GM21529 (cell line): ENCODE results near the gene HSD17B8.

Source experiments
- ATAC-seq: cut with Tn5 transposase; IDR thresholded peaks from one replicate; pipeline ENCODE4 v1.9.1; 2021; ENCODE audit not compliant: unreplicated experiment

HSD17B8 gene

GRCh38 chr6:33236328-33236727 lies 31.9 kb downstream of the HSD17B8 start:
- ATAC-seq: no peak

- no peak for ATAC-seq
Observed at GRCh38 chr6:33236852-33237251, 32.4 kb downstream of the HSD17B8 start.

- no peak for ATAC-seq
Observed at GRCh38 chr6:33237741-33238140, 33.3 kb downstream of the HSD17B8 start.

GRCh38 chr6:33241968-33242367 lies 37.5 kb downstream of the HSD17B8 start:
- ATAC-seq: no peak

- ATAC-seq: no peak
Observed at GRCh38 chr6:33243476-33243875, 39.0 kb downstream of the HSD17B8 start.

- ATAC-seq: peak; percentile 43
Observed at GRCh38 chr6:33247977-33248642, 43.7 kb downstream of the HSD17B8 start.

GRCh38 chr6:33248643-33248931 lies 44.1 kb downstream of the HSD17B8 start:
- peak; percentile 2 for ATAC-seq

- peak; percentile 89 for ATAC-seq
Observed at GRCh38 chr6:33248932-33249731, 44.7 kb downstream of the HSD17B8 start.

- ATAC-seq: no peak
Observed at GRCh38 chr6:33249732-33250630, 45.5 kb downstream of the HSD17B8 start.

- ATAC-seq: no peak
Observed at GRCh38 chr6:33250731-33251130, 46.3 kb downstream of the HSD17B8 start.

GRCh38 chr6:33251395-33252012 lies 47.0 kb downstream of the HSD17B8 start:
- ATAC-seq: no peak

- ATAC-seq: no peak
Observed at GRCh38 chr6:33252759-33253158, 48.3 kb downstream of the HSD17B8 start.

- no peak for ATAC-seq
Observed at GRCh38 chr6:33254591-33254990, 50.1 kb downstream of the HSD17B8 start.
